Glomerular endothelial cell (primary cell): ENCODE results near the gene SLC16A7. TPM values are rescaled to one million over a fixed set of nuclear protein-coding genes. Genes with fewer than 3 reads are reported as not detected.

Experiments
- DNase-seq: peaks from one replicate; pipeline ENCODE4 v3.0.0-alpha.2; 2011; ENCODE audit warnings: low read depth, low spot score; ENCODE audit errors: extremely low read depth
- total RNA-seq: library from RNA; depleted of rRNA; stranded (reverse); fragments of >200 nt; gene quantifications from 2 replicates; pipeline ENCODE4 v1.2.3, GENCODE V29; 2015

Gene SLC16A7
- total RNA-seq, 1 donor from 2014 or later: 12.7 TPM

DNA sequence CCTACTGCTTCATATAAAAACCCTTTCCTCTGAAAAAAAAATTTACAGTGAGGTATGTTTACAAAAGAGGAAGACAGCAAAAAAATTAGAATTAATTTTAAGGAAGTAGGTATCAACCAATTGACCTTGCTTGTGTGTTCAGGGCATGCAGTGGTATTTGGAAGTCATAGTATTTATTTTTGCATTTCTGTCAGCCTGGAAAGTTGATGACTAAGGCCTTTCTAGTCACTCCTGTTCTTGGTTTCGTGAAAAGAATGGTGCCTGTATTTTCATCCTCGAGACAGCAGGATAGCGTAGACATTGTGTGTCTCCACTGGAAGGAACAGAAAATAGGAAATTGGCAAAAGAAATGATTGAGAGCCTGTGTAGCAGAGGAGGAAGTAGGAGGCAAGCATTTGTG lies 24.5 kb downstream of the SLC16A7 start:
- DNase-seq: no peak

DNA sequence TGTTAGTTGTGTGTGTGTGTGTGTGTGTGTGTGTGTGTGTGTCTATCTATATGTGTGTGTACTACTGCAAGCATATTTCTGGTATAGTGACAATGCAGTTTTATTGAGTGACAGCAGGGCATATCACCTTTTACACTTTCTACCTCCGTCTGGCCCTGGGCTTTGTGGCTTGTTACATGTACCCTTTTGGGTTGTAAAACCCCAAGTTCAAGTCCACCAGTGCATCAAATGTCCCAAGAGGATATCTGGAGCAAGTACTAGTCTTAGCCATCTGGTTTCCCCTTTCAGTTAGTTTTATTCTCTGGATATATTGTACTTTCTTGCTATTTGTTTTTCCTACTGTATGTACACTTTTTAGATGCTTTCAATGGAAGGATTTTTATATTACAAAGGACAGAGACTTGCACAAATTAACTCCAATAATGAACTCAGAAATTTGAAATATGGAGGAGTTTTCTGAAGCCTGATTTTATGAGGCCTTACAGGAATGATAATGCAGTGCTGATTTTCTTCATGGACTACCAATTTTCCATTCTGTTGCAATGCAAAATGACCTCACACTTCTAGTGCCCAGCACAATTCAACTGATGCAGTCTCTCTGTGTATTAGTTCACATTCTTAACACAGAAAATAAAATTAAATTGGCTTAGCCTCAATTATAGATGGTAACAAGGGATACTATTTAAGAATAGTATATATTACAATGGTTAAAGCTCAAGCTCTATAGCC lies 29.1 kb downstream of the SLC16A7 start:
- DNase-seq: no peak

DNA sequence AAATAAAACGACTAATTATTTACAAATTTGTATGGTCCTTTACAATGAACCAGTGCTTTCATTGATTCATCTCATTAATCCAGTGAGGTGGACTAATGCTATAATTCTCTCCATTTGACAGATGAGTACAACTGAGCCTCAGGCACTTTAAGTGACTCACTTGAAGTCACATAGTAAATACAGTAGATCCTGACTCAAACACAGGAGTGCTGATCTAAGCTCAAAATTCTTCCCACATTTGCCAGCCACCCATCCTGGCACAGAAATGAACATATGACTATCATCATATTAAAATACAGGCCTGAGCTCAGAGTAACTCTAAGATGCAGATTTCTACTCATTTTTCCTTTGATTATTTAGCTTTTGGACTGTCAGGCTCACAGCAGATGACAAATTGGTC lies 30.6 kb downstream of the SLC16A7 start:
- DNase-seq: no peak

DNA sequence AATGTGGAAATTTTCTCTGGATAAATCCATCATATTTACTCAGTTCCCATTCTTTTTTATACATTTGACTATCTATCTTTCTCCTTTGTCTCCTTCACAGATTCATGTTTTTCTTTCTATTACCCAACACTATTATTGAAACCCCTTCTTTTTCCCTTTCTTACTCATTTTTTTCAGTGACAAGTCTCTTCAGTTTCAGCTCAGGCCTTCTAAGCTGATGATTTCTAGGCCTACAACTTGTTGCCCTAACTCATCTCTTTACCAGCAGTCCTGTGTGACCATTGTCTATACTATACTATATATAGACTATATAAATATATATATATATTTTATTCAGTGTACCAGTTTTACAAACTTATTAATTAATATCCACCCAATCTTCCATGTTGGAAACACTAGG lies 31.8 kb downstream of the SLC16A7 start:
- DNase-seq: no peak

DNA sequence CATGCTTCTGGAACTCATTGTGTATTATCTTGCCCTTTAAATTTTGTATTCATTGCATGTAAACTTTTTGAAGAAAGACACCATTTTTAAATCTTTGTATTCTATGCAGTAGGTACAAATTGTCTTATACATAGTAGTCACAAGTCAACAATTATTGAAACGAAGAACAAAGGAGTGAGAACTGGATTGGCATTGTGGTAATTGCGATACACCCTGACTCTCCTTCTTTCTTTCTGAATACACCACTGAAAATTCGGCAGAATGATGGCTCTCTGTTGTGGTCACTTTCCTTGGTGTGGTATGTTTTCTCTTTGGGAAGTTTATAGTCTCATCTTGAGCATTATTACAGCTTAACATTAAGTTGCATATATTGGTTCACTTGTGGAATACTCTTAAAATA lies 34.1 kb downstream of the SLC16A7 start:
- no peak for DNase-seq

- DNase-seq: no peak
These were observed 36.6 kb downstream of the SLC16A7 start for GRCh38 chr12:59632408-59632807.

DNA sequence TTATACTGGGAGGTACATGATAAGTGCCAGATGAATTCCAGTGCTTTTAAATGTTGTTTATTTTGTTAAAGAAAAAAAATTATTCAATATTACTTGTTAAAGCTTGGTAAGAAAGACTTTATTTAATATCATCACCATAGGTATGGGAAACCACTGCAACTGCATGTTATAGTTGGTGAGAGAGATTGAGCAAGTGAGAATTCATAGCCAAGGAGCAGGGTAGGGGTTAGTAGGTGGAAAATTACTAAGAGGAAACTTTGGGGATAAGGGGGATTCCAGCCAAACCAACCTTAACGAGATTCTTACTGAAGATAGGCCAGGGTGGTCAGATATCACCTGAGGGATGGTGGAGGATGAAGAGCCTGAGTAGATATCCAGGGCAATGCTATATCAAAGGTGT lies 38.4 kb downstream of the SLC16A7 start:
- no peak for DNase-seq

- no peak for DNase-seq
These were observed 41.3 kb downstream of the SLC16A7 start for GRCh38 chr12:59636945-59637691.

DNA sequence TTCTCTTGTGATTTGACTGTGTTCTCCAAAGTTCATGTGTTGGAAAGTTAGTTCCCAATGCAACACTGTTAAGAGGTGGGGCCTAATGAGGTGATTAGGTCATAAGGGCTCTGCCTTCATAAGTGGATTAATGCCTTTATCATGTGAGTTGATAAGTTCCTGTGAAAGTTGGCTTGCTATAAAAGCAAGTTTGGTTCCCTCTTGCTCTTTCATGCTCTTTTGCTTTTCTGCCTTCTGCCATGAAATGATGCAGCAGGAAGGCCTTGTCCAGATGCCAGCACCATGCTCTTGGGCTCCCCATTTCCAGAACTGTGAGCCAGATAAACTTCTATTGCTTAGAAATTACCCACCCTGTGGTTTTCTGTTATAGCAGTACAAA lies 41.9 kb downstream of the SLC16A7 start:
- no peak for DNase-seq

- no peak for DNase-seq
These were observed 47.7 kb downstream of the SLC16A7 start for GRCh38 chr12:59643550-59643949.

DNA sequence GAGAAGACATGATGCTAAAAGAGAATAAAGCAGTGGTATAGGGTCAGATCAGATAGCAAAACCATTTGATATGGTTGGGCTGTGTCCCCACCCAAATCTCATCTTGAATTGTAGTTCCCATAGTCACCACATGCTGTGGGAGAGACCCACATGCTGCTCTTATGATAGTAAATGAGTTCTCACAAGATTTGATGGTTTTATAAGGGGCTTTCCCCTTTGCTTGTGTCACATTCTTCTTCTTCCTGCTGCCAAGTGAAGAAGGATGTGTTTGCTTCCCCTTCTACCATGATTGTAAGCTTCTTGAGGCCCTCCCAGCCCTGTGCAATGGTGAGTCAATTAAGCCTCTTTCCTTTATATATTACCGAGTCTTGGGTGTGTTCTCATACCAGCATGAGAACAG lies 49.4 kb downstream of the SLC16A7 start:
- DNase-seq: no peak

DNA sequence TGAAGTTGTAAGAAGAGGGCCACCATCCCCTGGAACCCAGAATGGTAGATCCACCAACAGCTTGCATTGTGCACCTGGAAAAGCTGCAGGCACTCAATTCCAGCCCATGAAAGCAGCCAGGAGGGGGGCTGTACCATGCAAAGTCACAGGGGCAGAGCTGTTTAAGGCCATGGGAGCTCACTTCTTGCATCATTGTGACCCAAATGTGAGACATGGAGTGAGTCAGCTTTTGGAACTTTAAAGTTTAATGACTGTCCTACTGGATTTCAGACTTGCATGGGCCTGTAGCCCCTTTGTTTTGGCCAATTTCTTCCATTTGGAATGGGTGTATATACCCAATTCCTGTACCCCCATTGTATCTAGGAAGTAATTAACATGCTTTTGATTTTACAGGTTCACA lies 50.8 kb downstream of the SLC16A7 start:
- DNase-seq: no peak

GRCh38 chr12:59649203-59649602 lies 53.4 kb downstream of the SLC16A7 start:
- no peak for DNase-seq

GRCh38 chr12:59650588-59651228 lies 54.9 kb downstream of the SLC16A7 start:
- no peak for DNase-seq

DNA sequence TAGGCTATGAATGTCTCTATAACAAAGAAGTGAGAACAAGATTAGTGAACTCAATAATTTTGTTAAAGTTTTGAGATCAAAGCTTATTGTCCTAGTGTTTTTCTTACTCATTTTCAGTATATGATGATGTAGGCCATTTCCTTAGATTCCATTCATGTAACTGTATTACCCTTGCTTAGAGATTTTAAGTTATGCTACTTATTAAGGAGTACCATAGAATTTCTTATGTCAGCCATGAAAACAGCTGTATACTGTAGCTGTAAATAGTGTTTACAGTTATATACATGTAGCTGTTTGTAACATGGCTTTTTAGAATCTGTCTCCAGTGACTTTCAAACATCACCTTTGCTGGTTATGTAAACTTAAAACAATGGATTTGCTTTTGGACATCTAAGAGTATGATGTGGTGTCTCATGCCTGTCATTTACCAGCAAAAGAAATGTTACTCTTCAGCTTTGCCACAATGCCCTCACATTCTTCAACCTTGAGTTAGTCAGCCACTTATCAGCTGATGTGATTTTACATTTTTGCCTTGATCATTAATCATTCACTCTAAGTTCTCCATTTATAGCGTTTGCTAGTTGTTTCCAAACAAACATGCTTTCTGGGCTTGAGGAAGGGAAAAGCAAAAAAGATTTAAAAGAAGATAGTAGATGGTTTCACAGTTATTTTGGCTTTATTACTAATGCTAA lies 55.5 kb downstream of the SLC16A7 start:
- DNase-seq: no peak

DNA sequence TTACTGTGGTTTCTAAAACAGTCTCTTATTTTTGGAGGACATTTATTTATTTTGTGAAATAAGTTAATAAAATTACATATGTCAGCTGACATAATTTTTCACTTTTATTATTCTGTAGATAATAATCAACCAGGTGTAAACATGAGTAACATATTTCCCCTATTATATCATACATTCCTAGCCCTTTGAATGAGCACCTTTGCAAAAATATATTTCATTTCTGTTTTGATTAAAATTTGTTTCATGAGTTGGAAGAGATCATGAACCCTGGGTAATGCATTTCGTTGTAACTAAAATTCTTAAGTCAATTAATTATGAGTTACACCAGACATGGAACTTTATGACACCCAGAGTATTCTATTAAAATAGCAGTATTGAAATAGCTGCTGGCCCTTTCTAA lies 56.3 kb downstream of the SLC16A7 start:
- no peak for DNase-seq

- DNase-seq: no peak
These were observed 58.2 kb downstream of the SLC16A7 start for GRCh38 chr12:59654061-59654460.

- no peak for DNase-seq
These were observed 61.4 kb downstream of the SLC16A7 start for GRCh38 chr12:59657266-59657665.

- DNase-seq: no peak
These were observed 61.9 kb downstream of the SLC16A7 start for GRCh38 chr12:59657711-59658110.

GRCh38 chr12:59660148-59660547 lies 64.3 kb downstream of the SLC16A7 start:
- no peak for DNase-seq

DNA sequence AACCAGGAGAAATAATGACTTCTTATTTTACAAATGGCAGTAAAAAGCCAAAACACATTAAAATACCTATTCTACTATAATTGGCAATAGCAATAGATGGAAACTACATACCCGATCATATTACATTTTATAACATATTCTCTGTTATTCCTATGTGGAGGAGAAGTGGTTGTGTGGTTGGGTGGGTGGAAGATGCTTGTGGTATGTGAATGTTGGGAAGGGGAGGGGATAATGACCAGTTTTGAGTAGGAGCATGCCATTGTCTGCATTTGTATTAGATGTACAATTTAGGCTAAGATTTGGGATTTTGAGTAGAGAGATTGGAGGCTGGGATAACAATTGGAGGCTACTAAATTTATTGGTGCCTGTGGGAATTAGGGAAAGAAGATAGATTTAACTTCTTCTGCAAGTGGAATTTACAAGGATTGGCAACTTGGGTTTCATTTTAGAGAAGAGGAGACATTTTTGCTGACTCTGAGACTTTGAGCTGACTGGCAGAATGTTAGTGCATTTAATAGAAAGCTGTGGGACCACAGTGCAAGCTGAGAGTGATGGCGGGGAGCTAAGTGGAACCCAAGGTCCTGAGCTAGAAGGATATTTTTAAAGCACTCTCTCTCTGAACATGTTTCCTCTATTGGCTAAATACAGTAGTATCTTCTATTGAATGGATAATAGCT lies 65.2 kb downstream of the SLC16A7 start:
- DNase-seq: no peak
